ENCODE results near the gene DDIT3. TPM values are rescaled to one million over a fixed set of nuclear protein-coding genes. Genes with fewer than 3 reads are reported as not detected.

Gene DDIT3
- total and polyA plus RNA-seq, 8 donors = 8.5 to 52.7 (median 9.9) TPM

GRCh38 chr12:57473886-57474285 is 46.4 kb downstream of the DDIT3 start:
- Histone ChIP-seq H3K9me3 (no peaks in the 10 kb centered on the region), H3K4me1 (peaks cover 3 to 5% (median 3%) of the 10 kb centered on the region in 3 donors), H3K27ac (no peak overlapping the region), H3K27me3 (peaks cover 0 to 4% (median 0%) of the 10 kb centered on the region in 4 donors), H3K36me3 (no peaks in the 10 kb centered on the region), H3K4me3 (no peak overlapping the region)
- DNase-seq = peak in 1 of 6 donors; percentile 22
- intact Hi-C loops (cut with DNase I) = no loop called here
- no peak for ATAC-seq
- 81 to 83% methylated on average over 5 of the region's 5 CpGs for WGBS, 2 donors
- no peak for TF ChIP-seq CTCF (IDR thresholded peaks at IDR 0.05)
- no peak for FAIRE-seq

DNA sequence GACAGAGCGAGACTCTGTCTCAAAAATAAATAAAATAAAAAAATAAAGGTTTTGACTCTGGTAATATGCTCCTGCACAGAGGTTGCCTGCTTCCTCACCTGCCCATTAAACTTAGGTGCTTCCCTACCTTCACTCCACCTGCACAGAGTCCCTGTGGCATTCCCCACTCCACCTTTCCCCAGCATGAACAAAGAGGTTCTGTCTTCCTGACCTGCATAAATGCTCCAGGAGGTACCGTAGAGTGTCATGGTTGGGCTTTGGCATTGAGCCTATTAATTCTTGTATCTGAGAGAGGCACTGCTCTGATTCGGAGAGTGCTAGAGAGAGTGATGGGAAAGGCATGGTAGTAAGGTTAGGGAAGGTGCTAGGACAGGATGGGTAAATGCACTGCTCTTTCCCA is 46.9 kb downstream of the DDIT3 start:
- Histone ChIP-seq H3K4me1 (peaks cover 3 to 5% (median 3%) of the 10 kb centered on the region in 3 donors), H3K27ac (no peak overlapping the region), H3K9me3 (no peaks in the 10 kb centered on the region), H3K4me3 (no peak overlapping the region), H3K36me3 (no peaks in the 10 kb centered on the region), H3K27me3 (peaks cover 0 to 4% (median 0%) of the 10 kb centered on the region in 4 donors)
- 38 to 41% methylated on average over 3 of the region's 3 CpGs for WGBS, 2 donors
- peak in 3 of 4 donors; percentile 12 to 53 (median 46) for ATAC-seq
- peak in 1 of 6 donors; percentile 5 for DNase-seq
- no peak for TF ChIP-seq CTCF (IDR thresholded peaks at IDR 0.05)
- FAIRE-seq = no peak
- intact Hi-C loops (cut with DNase I) = no loop called here

GRCh38 chr12:57472391-57472790 is 47.9 kb downstream of the DDIT3 start:
- Histone ChIP-seq H3K36me3 (no peaks in the 10 kb centered on the region), H3K9me3 (no peaks in the 10 kb centered on the region), H3K4me1 (peaks cover 3 to 5% (median 3%) of the 10 kb centered on the region in 3 donors), H3K27me3 (peaks cover 0 to 4% (median 0%) of the 10 kb centered on the region in 4 donors), H3K4me3 (no peak overlapping the region), H3K27ac (no peak overlapping the region)
- no peak for ATAC-seq
- intact Hi-C loops (cut with DNase I) = no loop called here
- FAIRE-seq = no peak
- peak in 1 of 6 donors; percentile 13 for DNase-seq
- WGBS, 2 donors = 73 to 77% methylated on average over 3 of the region's 3 CpGs
- TF ChIP-seq CTCF (IDR thresholded peaks at IDR 0.05) = no peak

GRCh38 chr12:57471661-57472060 is 48.7 kb downstream of the DDIT3 start:
- peaks cover 0 to 4% (median 0%) of the 10 kb centered on the region in 4 donors for H3K27me3 ChIP-seq
- no peak for FAIRE-seq

More at GRCh38 chr12:57471661-57472060, 48.7 kb downstream of the DDIT3 start:
- intact Hi-C loops (cut with DNase I) = no loop called here
- no peak overlapping the region for H3K4me3 ChIP-seq
- no peaks in the 10 kb centered on the region for H3K9me3 ChIP-seq
- WGBS, 2 donors = 78 to 90% methylated on average over 3 of the region's 3 CpGs
- TF ChIP-seq CTCF (IDR thresholded peaks at IDR 0.05) = no peak
- H3K27ac ChIP-seq = no peak overlapping the region
- H3K36me3 ChIP-seq = no peaks in the 10 kb centered on the region
- no peak for ATAC-seq
- peaks cover 3 to 5% (median 3%) of the 10 kb centered on the region in 3 donors for H3K4me1 ChIP-seq
- peak in 1 of 6 donors; percentile 17 for DNase-seq
